ENCODE measurements around the gene ERFL.

The ERFL gene

GRCh38 chr19:41928221-41928683 is at the start of gene ERFL:
Gene ERFL (minus strand): TSS chr19:41928449. CDS start chr19:41912919, 15,530 bp downstream.
- FAIRE-seq (no peak), DNase-seq (ENCODE audit: low spot score) (no peak)

DNA sequence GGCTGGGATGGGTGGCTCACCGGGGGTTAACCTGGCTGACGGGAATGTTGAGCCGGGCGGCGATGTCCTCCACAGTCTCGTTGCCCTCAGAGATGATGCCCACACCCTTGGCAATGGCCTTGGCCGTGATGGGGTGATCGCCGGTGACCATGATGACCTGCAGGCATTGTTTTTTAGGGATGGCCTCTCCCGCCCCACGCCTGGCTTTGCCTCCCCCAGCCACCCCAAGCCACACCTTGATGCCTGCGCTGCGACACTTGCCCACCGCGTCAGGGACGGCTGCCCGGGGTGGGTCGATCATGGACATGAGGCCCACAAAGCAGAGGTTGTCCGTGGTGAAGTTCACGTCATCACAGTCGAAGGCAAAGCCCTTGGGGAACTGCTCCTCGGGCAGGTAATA is 49.7 kb upstream of the ERFL start:
- DNase-seq (ENCODE audit: low spot score) (no peak), FAIRE-seq (no peak)

DNA sequence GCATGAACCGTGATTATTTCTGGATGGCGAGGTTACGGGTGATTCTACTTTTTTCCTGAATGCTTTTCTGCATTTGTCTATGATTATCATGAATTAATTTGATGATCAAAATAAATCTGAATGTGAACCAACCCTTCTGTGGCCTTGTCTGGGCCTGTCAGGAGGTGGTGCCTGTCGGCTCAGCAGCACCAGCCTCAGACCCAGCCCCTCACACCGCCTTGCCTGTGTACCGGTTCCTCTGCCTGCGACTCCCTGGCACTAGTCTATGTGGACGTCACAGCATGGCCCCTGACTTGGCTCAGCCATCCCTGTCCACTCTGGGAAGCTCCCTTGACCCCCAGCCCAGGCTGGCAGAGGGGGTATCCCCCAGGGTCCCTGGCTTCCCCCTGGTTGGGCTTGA is 46.4 kb upstream of the ERFL start:
- FAIRE-seq (no peak), DNase-seq (ENCODE audit: low spot score) (no peak)

DNA sequence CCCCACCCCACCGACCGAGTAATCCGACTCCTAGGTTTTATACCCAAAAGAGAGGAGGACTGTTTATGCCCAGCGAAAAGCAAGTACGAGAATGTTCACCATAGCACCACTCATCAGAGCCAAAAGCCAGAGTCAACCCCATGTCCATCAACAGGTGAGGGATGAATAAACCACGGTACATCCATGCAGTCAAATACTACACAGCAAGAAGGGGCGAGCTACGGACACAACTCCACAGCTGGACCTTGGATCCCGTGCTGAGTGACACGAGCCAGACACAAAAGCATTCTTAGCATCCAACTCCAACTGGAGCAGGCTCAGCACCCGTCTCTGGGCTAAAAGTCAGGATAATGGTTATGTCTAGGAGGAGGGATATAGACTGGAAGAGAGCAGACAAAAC is 43.1 kb upstream of the ERFL start:
- FAIRE-seq (no peak), DNase-seq (ENCODE audit: low spot score) (no peak)

- no peak for DNase-seq (ENCODE audit: low spot score)
- FAIRE-seq, result no peak
These were observed 41.7 kb upstream of the ERFL start for GRCh38 chr19:41969772-41970458.

GRCh38 chr19:41968751-41969595 is 40.7 kb upstream of the ERFL start:
- no peak for FAIRE-seq
- DNase-seq (ENCODE audit: low spot score), result no peak

DNA sequence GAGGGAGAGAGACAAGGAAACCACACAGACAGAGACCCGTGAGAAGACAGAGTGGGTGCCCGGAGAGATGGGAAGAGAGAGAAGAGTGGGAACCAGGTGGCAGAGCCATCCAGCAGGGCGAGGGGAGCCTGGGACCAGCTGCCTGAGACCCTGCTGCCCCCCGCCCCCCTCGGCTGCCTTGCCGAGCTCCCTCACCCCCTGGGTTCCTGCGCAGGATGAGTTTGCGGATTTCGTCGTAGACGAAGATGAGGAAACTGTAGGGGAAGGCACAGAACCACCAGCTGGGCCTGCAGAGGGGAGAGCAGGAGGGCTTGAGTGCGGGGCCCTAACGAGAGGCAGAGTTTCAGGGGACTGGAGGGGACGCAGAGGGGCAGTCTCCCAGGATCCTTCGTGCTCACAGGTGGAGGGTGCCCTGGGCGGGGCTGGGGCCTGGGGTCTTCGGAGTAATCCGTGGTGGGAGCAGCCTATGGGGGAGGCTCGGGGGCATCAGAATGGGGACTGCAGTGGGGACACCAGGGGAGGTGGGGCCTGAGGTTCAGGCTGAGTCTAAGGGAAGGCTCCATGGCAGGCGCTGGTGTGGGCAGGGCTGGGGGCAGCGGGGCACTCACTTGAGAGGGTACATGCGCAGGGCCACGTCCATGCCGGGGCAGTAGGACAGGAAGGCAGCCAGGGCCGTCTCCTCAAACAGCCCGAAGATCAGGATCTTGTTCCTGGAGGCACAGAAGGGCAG is 39.0 kb upstream of the ERFL start:
- FAIRE-seq (no peak), DNase-seq (ENCODE audit: low spot score) (no peak)

- FAIRE-seq, result no peak
These were observed 36.9 kb upstream of the ERFL start for GRCh38 chr19:41965106-41965505.

DNA sequence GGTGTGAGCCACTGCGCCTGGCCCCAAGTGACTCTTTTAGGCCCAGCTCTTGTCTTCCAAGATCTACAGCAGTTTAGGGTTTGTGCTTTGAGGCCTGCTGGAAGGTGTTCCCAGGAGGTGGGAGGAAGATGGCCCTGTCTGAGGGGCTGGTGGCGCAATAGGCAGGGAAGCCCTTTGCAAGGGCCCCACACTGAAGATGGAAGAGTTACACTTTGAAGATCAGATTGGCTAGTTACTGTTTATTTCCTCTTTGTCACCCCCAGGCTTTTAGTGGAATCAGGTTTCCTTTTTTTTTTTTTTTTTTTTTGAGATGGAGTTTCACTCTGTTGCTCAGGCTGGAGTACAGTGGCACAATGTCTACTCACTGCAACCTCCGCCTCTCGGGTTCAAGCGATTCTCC is 32.7 kb upstream of the ERFL start:
- no peak for DNase-seq (ENCODE audit: low spot score)
- FAIRE-seq, result no peak

More at GRCh38 chr19:41965106-41965505, 36.9 kb upstream of the ERFL start:
- DNase-seq (ENCODE audit: low spot score), result no peak

DNA sequence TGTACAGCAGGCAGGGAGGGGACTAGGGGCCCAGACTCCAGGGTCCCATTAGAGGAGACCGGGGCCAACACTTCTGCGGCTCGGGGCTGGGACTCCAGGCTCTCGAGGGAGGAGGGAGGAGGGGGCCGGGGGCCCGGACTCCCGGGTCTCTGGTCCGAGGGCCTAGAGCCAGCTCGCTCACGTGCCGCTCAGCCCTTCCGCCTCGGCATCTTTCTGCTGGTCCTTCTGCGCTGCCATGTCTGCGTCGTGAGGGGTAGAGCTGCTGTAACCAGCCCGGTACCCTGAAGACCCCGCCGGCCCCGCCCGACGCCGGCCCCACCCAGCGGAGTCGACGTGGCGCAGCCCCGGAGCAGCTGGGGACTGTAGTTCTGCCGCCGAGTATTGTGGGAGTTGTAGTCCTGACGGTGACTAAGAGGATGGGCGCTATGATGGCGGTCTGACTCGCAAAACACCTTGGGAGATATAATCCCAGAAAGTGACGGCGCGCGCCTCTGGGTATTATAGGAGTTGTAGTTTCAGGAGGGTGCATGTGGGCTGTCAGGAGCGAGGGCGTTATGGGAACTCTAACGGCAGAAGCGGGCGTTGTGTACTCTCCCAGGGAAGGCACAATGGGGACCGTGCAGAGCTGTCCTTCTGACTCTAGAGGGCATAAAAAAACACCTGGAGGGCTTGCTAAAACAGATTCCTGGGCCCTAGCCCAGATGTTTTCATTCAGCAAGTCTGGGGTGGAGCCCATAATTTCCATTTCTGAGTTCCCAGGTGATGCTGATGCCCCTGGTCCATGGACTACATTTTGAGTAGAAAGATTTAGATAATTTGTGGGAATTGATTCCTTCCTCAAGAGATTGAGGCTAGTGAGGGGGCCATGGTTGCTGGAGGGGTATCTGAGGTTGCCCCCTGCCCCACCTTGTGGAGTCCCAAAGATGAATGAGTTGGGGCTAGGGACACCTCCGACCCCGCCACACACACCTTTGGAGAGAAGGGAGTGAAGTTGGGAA is 31.1 kb upstream of the ERFL start, which contains the start of gene RABAC1:
Gene RABAC1 (minus strand): TSS at position 266 of the 998 bp plus-strand sequence. CDS start 29 bp downstream, at position 237.
- DNase-seq (ENCODE audit: low spot score), result peak; percentile 77
- no peak for FAIRE-seq

- DNase-seq (ENCODE audit: low spot score), result peak; percentile 35
- no peak for FAIRE-seq
These were observed 30.3 kb upstream of the ERFL start for GRCh38 chr19:41958367-41959055.

DNA sequence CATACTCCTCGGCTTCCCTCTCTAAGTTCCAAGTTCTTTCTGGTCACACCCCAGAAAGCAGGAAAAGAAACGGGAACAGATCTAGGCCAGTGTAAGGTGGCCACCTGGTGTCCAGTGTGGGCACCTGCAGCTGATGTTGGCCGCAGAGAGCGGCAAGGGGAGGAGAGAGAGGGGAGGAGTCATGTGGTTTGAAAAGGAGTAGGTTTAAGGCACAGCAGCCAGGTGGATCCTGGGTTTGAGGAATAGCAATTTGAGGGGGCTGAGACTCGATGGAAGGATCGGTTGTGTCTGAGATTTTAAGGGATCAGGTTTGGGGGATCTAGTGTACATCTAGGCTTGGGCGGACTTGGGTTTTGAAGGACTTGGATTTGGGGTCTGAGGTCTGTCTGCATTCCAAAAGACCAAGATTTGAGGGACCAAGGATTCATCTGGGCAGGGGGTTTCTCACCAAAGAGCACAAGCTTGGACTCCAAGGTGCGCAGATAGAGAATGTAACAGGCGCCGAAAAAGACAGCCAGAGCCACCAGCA is 29.7 kb upstream of the ERFL start:
- peak; percentile 77 for DNase-seq (ENCODE audit: low spot score)
- FAIRE-seq, result peak; percentile 75

DNA sequence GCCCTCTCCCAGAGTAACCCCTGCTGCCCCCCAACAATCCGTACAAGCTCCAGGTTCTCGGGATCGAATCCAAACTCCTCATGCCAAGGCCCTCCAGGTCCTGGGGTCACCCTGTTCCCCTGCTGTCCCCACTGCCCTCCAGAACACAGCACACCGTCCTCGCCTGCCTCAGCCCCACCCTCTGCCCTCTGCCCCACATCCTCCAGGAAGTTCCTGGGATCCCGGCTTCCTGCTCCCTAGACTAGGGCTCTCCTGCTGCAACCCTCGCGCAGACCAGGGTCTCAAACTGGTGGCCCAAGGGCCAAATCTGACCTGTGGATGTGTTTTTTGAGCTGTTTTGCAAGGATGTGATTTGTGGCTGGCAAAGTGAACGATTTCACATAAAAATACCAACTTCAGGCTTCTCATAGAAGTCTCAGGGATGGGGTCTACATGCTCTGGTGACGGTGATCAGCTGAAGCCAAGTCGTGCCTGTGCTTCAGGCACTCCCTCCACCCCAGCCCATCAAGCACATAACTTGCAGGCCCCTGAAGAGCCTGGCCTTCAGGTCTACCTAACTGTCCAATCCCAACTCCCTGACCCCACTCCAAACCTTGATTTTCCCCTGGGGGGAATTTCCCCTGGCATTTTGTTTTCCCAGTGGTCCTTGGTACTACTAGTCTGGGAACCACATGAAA is 29.1 kb upstream of the ERFL start:
- no peak for DNase-seq (ENCODE audit: low spot score)
- FAIRE-seq, result no peak

DNA sequence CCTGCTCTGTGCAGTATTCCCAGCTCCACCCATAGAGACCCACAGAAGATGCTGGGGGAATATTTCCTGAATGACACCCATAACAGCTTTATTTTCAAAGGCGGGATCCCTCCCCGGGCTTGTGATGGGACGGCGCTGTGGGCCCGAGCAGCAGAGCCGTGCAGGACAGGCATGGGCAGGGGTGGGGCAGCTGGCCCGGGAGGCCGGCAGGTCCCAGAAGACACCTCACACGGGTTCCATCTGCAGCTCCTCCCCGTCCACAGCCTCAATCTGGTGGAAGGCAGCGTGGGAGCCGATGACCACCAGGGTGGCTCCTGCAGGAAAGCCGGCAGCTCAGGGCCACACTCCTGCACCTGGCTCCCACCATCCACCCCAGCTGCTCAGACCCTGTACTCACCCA is 28.4 kb upstream of the ERFL start:
- FAIRE-seq (no peak), DNase-seq (ENCODE audit: low spot score) (no peak)

DNA sequence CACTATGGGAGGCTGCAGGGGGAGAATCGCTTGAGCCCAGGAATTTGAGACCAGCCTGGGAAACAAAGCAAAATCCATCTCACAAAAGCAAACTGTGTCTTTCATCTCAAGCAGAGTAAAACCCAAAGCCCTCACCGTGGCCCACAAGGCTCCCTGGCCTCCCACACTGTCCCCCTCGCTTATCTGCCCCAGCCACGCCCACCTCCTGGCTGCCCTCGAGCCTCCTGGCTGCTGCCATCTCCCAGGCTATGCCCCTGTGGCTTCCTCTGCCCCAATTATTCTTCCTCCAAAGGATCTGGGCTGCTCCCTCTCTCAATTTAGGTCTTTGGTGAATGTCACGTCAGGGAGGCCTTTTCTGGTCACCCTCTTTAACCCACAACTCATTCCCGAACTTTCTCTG is 27.3 kb upstream of the ERFL start:
- no peak for DNase-seq (ENCODE audit: low spot score)
- FAIRE-seq, result no peak

DNA sequence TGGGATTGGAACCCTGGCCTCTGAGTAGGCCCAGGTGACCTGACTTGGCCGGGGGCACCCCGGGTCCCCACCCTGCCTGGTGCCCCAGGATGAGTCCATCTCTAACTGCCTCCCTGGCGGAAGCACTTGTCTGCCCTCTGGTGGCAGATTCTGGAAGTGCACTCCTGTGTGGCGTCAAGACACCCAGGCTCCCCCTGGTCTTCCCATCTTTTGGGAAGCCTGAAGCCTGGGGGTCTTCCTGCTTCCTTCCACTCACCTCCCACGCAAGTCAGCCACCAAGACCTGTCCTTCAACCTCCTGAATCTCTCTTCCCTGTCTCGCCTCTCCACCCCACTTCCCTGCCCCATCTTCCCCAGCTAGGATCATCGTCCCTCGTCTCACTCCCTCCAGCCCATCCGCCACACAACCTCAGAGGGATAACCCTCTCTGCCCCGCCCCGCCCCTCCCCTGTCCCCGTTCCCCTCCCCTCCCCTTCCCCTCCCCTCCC is 23.5 kb upstream of the ERFL start:
- DNase-seq (ENCODE audit: low spot score) (peak; percentile 13), FAIRE-seq (no peak)

DNA sequence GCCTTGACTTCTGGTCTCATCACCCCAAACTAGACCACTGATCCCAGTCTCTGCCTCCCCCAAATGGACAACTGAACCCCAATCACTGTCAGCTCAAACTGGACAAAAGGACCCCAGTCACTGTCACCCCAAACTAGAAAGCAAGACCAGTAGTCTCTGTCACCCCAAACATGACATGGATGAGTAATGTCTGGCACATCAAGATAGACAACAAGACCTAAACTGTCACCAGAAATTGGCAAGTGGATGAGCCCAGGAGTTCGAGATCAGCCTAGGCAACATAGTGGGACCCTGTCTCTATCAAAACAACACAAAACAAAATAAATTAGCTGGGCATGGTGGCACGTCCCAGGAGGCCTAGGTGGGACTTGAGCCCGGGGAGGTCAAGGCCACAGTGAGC is 18.8 kb upstream of the ERFL start:
- DNase-seq (ENCODE audit: low spot score), result no peak
- FAIRE-seq, result no peak

DNA sequence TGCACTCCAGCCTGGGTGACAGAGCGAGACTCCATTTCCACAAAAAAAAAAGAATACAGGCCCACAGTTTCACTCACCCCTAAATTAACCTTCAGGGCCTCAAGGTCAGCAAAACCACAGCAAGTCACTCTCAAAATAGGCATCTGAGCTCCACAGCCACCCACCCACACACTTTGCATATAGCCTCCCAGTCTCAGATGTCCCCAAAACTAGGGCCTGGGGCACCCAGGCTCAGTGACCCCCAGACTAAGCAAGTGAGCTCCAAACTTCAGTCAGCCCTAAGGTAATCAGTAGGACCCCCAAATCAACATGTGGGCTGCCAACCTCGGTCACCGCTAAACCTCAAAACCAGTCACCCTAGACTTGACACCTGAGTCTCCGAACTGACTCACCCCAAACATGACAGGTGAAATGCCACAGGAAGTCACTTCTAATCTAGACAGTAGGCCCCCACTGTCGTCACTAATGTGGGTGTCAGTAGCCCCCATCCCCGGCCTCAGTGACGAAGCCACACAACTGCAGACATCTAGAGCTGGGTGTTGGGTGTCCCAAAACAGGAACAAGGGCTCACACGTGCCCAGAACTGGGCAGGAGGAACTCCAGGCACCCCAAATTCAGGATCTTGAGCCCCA is 17.0 kb upstream of the ERFL start:
- no peak for DNase-seq (ENCODE audit: low spot score)
- no peak for FAIRE-seq

DNA sequence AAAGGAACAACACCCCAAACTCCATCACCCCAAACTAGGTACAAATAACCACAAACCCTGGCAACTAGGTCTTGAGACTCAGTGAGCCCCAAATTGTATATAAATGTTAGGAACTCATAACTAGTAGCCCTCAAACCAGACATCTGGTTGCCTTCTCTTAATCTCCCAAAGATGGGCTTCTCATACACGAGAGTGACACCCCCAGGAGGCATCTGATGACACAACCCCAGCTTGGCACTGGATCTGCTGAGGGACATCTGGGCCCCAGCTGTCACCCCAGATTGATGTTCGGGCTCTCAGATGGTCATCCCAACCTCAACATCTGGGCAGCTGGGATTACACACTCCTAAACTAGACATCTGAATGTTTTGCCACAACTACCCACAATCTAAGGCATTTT is 16.1 kb upstream of the ERFL start:
- FAIRE-seq, result no peak

More for the DNA sequence above, 16.1 kb upstream of the ERFL start:
- no peak for DNase-seq (ENCODE audit: low spot score)
